C1 segment of cervical spinal cord (tissue), 14 donors: ENCODE results near the gene KDM4C.
A peak's percentile ranks its signal among the peaks of the same experiment; 100 is the strongest.

Experiments used
- DNase-seq, 14 donors: peaks; one replicate each; lab custom pipeline; 2025; lab: John Stamatoyannopoulos, UW

KDM4C gene

GRCh38 chr9:7206221-7206758 lies 448.5 kb downstream of the KDM4C start:
- no peak for DNase-seq

DNA sequence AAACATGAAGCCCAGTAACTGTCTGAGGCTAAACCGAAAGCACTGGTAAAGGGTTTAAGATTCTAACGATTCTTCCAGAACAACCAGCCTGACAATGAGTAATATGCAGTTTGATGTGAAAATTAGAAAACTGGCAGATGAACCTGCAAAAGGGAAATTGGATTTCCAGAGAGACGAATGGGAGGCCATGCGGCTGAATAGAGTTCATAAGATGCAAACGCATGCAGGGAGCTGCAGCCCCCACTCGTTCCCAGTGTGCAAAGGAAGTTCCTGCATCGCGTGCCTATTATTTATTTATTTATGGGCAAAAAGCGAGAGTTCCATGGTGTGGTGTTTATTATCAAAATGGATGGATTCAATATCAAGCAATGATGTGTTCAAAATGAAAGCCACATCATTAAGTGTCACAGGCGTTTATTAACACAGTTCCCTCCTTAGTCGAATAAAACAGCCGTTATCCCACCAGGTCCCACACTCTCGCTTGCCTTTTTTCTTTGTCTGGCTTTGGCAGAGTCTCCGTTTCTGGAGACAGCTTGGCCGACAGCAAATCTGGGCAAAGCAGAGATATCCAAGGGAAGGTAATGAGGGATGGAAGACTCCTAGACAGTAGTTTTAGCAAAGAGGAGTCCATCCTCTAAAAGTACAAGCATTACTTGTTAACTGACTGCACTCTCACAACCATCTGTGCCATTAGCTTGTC lies 451.4 kb downstream of the KDM4C start:
- peak in 3 of 14 donors; percentile 2 to 20 (median 17) for DNase-seq

DNA sequence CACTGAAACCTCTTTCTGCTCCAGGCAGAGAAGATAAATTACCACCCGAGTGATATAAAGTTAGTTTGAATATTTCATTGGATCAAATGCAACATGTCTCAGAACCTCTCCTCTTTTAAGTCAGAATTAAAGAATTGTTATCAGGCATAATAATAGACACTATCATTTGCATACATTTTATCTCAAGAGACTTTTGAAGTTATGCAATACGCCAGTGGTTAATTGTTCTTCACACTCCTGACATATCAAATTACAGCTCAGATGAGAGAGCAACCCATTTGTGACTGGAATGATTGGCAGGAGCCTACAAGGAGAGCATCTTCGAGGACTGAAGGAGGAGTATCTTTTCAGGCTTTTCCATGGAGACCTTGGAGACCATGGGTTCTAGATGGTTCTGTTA lies 452.2 kb downstream of the KDM4C start:
- DNase-seq: no peak

DNA sequence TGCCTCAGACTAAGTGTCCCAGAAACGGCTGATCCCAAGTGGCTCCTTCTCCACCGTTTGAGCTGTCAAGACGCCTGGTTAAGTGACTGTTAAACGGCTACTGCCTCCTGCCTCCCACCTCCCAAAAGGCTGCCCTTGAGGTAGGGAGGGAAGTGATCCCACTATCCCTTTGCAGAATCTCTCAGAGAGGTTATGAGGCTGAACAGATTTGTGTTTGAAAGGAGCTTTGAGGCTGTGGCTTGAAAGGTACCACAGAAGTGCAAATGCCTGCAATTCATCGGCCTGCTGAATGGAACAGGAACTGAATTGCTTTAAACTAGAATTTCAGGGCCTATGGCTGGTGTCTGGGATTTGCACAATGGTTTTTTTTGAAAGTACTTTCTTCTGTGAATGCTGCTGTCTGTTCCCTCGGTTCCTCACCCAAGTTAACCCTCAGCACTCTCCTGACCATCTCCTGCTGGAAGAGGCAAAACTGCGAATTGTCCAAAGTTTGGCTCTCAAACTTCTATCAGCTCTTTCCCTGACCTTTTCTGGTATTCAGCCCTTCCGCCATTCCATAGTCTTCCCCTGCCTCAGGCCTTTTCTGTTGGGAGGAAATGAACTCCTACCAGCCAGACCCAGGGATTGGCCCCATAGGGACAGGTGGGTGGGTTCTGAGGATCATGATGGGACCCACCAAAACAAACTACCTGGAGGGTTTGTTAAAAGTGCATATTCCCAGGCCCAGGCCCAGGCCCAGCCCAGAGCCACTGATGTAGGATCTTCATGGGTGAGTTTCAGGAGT lies 453.3 kb downstream of the KDM4C start:
- DNase-seq: peak in 1 of 14 donors; percentile 11

DNA sequence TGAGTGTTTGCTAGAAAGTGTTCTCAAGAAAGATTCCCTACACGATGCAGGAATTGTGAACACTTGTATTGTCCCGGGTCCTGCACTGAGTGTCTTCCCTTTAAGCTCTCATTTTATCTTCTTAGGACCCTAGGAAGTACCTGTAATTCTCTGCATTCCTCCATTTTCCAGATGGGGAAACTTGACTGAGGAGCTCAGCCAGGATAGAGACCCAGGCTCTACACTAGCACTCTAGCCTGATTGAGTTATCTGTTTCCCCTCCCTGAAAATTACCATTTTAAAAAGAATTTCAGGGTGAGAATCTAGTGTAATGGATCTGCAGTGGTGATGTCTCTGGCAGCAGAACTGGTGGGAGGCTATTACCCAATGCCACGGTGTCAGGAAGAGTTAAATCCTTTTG lies 453.9 kb downstream of the KDM4C start:
- DNase-seq: no peak

- DNase-seq: peak in 8 of 14 donors; percentile 15 to 50 (median 20)
Observed at GRCh38 chr9:7212101-7212500, 454.3 kb downstream of the KDM4C start.

GRCh38 chr9:7216004-7216841 lies 458.4 kb downstream of the KDM4C start:
- no peak for DNase-seq

DNA sequence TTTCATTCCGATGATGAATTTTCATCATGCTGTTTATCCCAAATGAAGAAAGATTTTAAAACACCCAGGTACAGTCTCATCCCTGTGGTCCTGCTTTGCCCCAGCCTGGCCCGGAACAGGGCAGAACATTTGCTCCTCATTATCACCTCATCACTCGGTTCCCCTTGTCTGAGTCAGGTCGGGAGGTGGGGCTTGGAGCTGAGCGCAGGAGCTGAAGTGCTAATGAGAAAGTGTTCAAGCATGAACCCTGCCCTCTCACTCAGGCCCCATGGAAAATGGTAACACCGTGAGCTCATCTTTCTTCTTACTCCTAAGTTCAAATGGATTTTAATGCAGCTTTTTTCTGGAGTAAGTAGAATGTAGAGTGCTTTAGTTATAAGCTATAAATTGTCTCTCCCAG lies 466.2 kb downstream of the KDM4C start:
- DNase-seq: no peak
